ENCODE measurements around the gene CNTN4. TPM values are rescaled to one million over a fixed set of nuclear protein-coding genes. Genes with fewer than 3 reads are reported as not detected.

CNTN4 gene
- total RNA-seq, 3 donors from 2014 or later (not counting 1 experiment from before 2014, with no cell fraction given), result not detected

- H3K27me3 Mint-ChIP-seq (ENCODE audit: low read depth in 2 of 2), result peaks cover 4 to 9% of the 10 kb centered on the region in 2 donors
- H3K27ac Mint-ChIP-seq, result no peak overlapping the region
- Histone ChIP-seq H3K27me3 (ENCODE audit: control insufficient read depth, insufficient read depth, low read length) (no peaks in the 10 kb centered on the region), H3K27ac (ENCODE audit: low read length) (no peak overlapping the region), H3K36me3 (ENCODE audit: control insufficient read depth, insufficient read depth, low read length) (no peaks in the 10 kb centered on the region), H3K4me3 (ENCODE audit: low read length) (no peak overlapping the region), H3K4me1 (ENCODE audit: control insufficient read depth, insufficient read depth, low read length) (no peaks in the 10 kb centered on the region), H3K9me3 (ENCODE audit: control insufficient read depth, insufficient read depth, low read length) (no peaks in the 10 kb centered on the region)
- DNase-seq (no peak), ATAC-seq (peak in 1 of 3 donors; percentile 9)
- 89% methylated on average over 25 of the region's 25 CpGs for WGBS (ENCODE audit: insufficient coverage)
- intact Hi-C loops (cut with micrococcal nuclease), result no loop called here
- H3K9me3 Mint-ChIP-seq, result no peaks in the 10 kb centered on the region
- no peaks in the 10 kb centered on the region for H3K4me1 Mint-ChIP-seq
- H3K36me3 Mint-ChIP-seq, result no peaks in the 10 kb centered on the region
- no peak overlapping the region for H3K4me3 Mint-ChIP-seq
- TF ChIP-seq, protein P1, sequence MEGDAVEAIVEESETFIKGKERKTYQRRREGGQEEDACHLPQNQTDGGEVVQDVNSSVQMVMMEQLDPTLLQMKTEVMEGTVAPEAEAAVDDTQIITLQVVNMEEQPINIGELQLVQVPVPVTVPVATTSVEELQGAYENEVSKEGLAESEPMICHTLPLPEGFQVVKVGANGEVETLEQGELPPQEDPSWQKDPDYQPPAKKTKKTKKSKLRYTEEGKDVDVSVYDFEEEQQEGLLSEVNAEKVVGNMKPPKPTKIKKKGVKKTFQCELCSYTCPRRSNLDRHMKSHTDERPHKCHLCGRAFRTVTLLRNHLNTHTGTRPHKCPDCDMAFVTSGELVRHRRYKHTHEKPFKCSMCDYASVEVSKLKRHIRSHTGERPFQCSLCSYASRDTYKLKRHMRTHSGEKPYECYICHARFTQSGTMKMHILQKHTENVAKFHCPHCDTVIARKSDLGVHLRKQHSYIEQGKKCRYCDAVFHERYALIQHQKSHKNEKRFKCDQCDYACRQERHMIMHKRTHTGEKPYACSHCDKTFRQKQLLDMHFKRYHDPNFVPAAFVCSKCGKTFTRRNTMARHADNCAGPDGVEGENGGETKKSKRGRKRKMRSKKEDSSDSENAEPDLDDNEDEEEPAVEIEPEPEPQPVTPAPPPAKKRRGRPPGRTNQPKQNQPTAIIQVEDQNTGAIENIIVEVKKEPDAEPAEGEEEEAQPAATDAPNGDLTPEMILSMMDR (IDR thresholded peaks at IDR 0.05), result no peak
These were observed 939.7 kb downstream of the CNTN4 start for GRCh38 chr3:3038201-3038991.

GRCh38 chr3:3053974-3054373 is 955.3 kb downstream of the CNTN4 start:
- H3K4me1 ChIP-seq (ENCODE audit: control insufficient read depth, insufficient read depth, low read length), result no peaks in the 10 kb centered on the region
- no peaks in the 10 kb centered on the region for H3K9me3 Mint-ChIP-seq
- no peak overlapping the region for H3K27ac ChIP-seq (ENCODE audit: low read length)
- no peaks in the 10 kb centered on the region for H3K36me3 Mint-ChIP-seq
- H3K27me3 Mint-ChIP-seq (ENCODE audit: low read depth in 2 of 2), result peaks cover 7 to 16% of the 10 kb centered on the region in 2 donors
- H3K9me3 ChIP-seq (ENCODE audit: control insufficient read depth, insufficient read depth, low read length), result no peaks in the 10 kb centered on the region
- DNase-seq (no peak), ATAC-seq (no peak)
- H3K27ac Mint-ChIP-seq, result no peak overlapping the region
- TF ChIP-seq, protein P1 (IDR thresholded peaks at IDR 0.05), result no peak
- H3K4me1 Mint-ChIP-seq, result no peaks in the 10 kb centered on the region
- intact Hi-C loops (cut with micrococcal nuclease), result no loop called here
- H3K27me3 ChIP-seq (ENCODE audit: control insufficient read depth, insufficient read depth, low read length), result no peaks in the 10 kb centered on the region
- no peak overlapping the region for H3K4me3 ChIP-seq (ENCODE audit: low read length)
- H3K36me3 ChIP-seq (ENCODE audit: control insufficient read depth, insufficient read depth, low read length), result no peaks in the 10 kb centered on the region
- no peak overlapping the region for H3K4me3 Mint-ChIP-seq
- WGBS (ENCODE audit: insufficient coverage), result 85% methylated on average over 4 of the region's 4 CpGs

DNA sequence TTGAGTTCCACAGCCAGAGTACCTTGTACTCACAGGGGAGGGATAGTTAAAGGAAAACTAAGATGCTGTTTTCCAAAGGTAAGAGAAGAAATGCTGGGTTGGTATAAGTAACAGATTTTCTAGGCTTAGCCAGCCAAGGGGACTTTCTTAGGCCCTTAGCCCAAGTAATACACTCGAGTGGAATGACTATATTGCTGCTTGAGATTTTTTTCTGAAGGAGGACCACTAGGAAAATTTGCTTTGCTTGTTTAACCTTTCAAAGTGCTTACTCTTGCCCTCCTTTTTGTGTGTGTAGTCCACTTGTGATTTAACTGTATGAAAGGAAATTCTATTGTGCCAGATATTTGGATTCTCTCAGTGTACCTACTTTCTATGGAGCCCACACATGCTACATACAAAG is 961.0 kb downstream of the CNTN4 start:
- no peaks in the 10 kb centered on the region for H3K9me3 ChIP-seq (ENCODE audit: control insufficient read depth, insufficient read depth, low read length)
- Mint-ChIP-seq H3K27ac (no peak overlapping the region), H3K4me3 (no peak overlapping the region), H3K36me3 (no peaks in the 10 kb centered on the region), H3K4me1 (no peaks in the 10 kb centered on the region), H3K9me3 (no peaks in the 10 kb centered on the region), H3K27me3 (ENCODE audit: low read depth in 2 of 2) (peaks cover 1 to 5% of the 10 kb centered on the region in 2 donors)
- WGBS (ENCODE audit: insufficient coverage), result 75% methylated on average over 1 of the region's 1 CpG
- intact Hi-C loops (cut with micrococcal nuclease), result no loop called here
- no peak for ATAC-seq
- no peaks in the 10 kb centered on the region for H3K4me1 ChIP-seq (ENCODE audit: control insufficient read depth, insufficient read depth, low read length)
- H3K27me3 ChIP-seq (ENCODE audit: control insufficient read depth, insufficient read depth, low read length), result no peaks in the 10 kb centered on the region
- H3K27ac ChIP-seq (ENCODE audit: low read length), result no peak overlapping the region
- TF ChIP-seq, protein P1 (IDR thresholded peaks at IDR 0.05), result no peak
- H3K4me3 ChIP-seq (ENCODE audit: low read length), result no peak overlapping the region
- no peak for DNase-seq
- H3K36me3 ChIP-seq (ENCODE audit: control insufficient read depth, insufficient read depth, low read length), result no peaks in the 10 kb centered on the region

GRCh38 chr3:3064297-3064696 is 965.6 kb downstream of the CNTN4 start:
- Mint-ChIP-seq H3K4me1 (no peaks in the 10 kb centered on the region), H3K4me3 (no peak overlapping the region), H3K36me3 (no peaks in the 10 kb centered on the region), H3K9me3 (no peaks in the 10 kb centered on the region), H3K27ac (no peak overlapping the region), H3K27me3 (ENCODE audit: low read depth in 2 of 2) (peaks cover 0 to 4% of the 10 kb centered on the region in 2 donors)
- H3K4me1 ChIP-seq (ENCODE audit: control insufficient read depth, insufficient read depth, low read length), result no peaks in the 10 kb centered on the region
- TF ChIP-seq, protein P1 (IDR thresholded peaks at IDR 0.05), result no peak
- no peak overlapping the region for H3K27ac ChIP-seq (ENCODE audit: low read length)
- ATAC-seq, result no peak
- intact Hi-C loops (cut with micrococcal nuclease), result no loop called here
- WGBS (ENCODE audit: insufficient coverage), result 89% methylated on average over 4 of the region's 4 CpGs
- H3K9me3 ChIP-seq (ENCODE audit: control insufficient read depth, insufficient read depth, low read length), result no peaks in the 10 kb centered on the region
- no peak for DNase-seq
- H3K27me3 ChIP-seq (ENCODE audit: control insufficient read depth, insufficient read depth, low read length), result no peaks in the 10 kb centered on the region
- H3K4me3 ChIP-seq (ENCODE audit: low read length), result no peak overlapping the region
- H3K36me3 ChIP-seq (ENCODE audit: control insufficient read depth, insufficient read depth, low read length), result no peaks in the 10 kb centered on the region
